DOHH2 (cell line): ENCODE measurements around the gene CHRNA9.

Experiments
- CTCF ChIP-seq: fragments of 200-600 bp; sonication (generic); IDR thresholded peaks from one replicate; pipeline ENCODE4 v1.5.1; 2014; ENCODE audit warnings: antibody characterized with exemption, mild to moderate bottlenecking, low read depth, low read length; ENCODE audit not compliant: poor library complexity, severe bottlenecking
- EZH2phosphoT487 ChIP-seq: fragments of 200-600 bp; sonication (generic); IDR thresholded peaks from 2 replicates; pipeline ENCODE4 v1.6.1; 2017; ENCODE audit warnings: borderline replicate concordance, mild to moderate bottlenecking, antibody characterized with exemption, low read length, moderate library complexity, mixed read lengths

GRCh38 chr4:40355131-40355530, 20.0 kb downstream of the CHRNA9 start:
- no peak for TF ChIP-seq CTCF
- TF ChIP-seq EZH2phosphoT487: no peak
